ENCODE results near the gene ST6GAL1.
"Not testable (repeated sequence)": the region's sequence is repeated elsewhere in the genome, so short reads cannot be mapped to it uniquely, and the experiment has no call there.

ST6GAL1 gene

DNA sequence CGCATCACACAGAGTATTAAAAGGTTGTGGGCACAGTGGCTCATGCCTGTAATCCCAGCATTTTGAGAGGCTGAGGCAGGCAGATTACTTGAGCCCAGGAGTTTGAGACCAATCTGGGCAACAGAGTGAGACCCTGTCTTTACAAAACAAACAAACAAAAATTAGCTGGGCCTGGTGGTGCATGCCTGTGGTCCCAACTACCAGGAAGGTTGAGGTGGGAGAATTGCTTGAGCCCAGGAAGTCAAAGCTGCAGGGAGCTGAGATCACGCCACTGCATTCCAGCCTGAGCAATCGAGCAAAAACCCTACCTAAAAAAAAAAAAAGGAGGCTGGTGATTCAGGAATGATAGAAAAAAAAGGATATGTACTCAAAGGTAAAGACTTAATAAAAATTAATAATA lies 28.2 kb upstream of the ST6GAL1 start:
- no peak for TF ChIP-seq CTCF (conservative IDR thresholded peaks at IDR 0.05; ENCODE audit: low read depth, low read length)
- H3K36me3 ChIP-seq (ENCODE audit: insufficient read depth), result no peaks in the 10 kb centered on the region
- H3K79me2 ChIP-seq (ENCODE audit: insufficient read depth, low read depth), result no peaks in the 10 kb centered on the region
- H3K27ac ChIP-seq, result no peak overlapping the region
- H4K20me1 ChIP-seq (ENCODE audit: insufficient read depth), result no peaks in the 10 kb centered on the region
- no peaks in the 10 kb centered on the region for H3K27me3 ChIP-seq (ENCODE audit: insufficient read depth, low read depth)
- no peak overlapping the region for H2AFZ ChIP-seq (ENCODE audit: low read depth)
- no peak overlapping the region for H3K4me2 ChIP-seq
- H3K4me1 ChIP-seq (ENCODE audit: low read depth, poor library complexity, severe bottlenecking), result peaks cover 8% of the 10 kb centered on the region
- H3K4me3 ChIP-seq (IDR thresholded peaks at IDR 0.05; ENCODE audit: insufficient read depth, low read depth, low read length), result no peak overlapping the region
- H3K9ac ChIP-seq, result no peak overlapping the region

DNA sequence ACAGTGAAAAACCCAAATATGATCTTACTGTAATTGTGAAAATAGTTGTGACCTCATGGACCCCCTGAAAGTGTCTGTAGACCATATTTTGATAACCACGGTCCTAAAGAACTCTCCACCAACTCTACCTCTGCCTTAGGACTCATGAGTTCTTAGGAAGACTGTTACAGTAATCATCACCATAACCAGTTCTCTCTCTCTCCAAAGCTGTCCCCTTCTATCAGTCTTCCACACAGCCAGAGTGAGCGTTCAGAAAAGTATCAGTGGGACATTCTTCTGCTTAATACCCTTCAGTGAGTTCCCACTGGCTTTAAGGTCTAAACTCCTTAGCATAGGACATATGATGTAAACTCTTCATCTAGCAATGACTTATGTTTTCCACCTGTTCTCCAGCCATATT lies 27.6 kb upstream of the ST6GAL1 start:
- no peak overlapping the region for H3K4me2 ChIP-seq

GRCh38 chr3:186903676-186904075 lies 26.6 kb upstream of the ST6GAL1 start:
- not testable (repeated sequence) for H3K4me3 ChIP-seq (IDR thresholded peaks at IDR 0.05; ENCODE audit: insufficient read depth, low read depth, low read length); H3K27me3 ChIP-seq (ENCODE audit: insufficient read depth, low read depth); H3K4me2 ChIP-seq; H3K27ac ChIP-seq; H3K79me2 ChIP-seq (ENCODE audit: insufficient read depth, low read depth); H3K9ac ChIP-seq; H4K20me1 ChIP-seq (ENCODE audit: insufficient read depth); H3K36me3 ChIP-seq (ENCODE audit: insufficient read depth); H2AFZ ChIP-seq (ENCODE audit: low read depth); H3K4me1 ChIP-seq (ENCODE audit: low read depth, poor library complexity, severe bottlenecking)

More for the DNA sequence above, 27.6 kb upstream of the ST6GAL1 start:
- Histone ChIP-seq H2AFZ (ENCODE audit: low read depth) (no peak overlapping the region), H3K27me3 (ENCODE audit: insufficient read depth, low read depth) (no peaks in the 10 kb centered on the region), H3K4me3 (IDR thresholded peaks at IDR 0.05; ENCODE audit: insufficient read depth, low read depth, low read length) (no peak overlapping the region), H3K79me2 (ENCODE audit: insufficient read depth, low read depth) (no peaks in the 10 kb centered on the region), H3K9ac (no peak overlapping the region), H3K27ac (no peak overlapping the region), H3K36me3 (ENCODE audit: insufficient read depth) (no peaks in the 10 kb centered on the region), H4K20me1 (ENCODE audit: insufficient read depth) (no peaks in the 10 kb centered on the region), H3K4me1 (ENCODE audit: low read depth, poor library complexity, severe bottlenecking) (peaks cover 8% of the 10 kb centered on the region)
- no peak for TF ChIP-seq CTCF (conservative IDR thresholded peaks at IDR 0.05; ENCODE audit: low read depth, low read length)

- H2AFZ ChIP-seq (ENCODE audit: low read depth); H3K36me3 ChIP-seq (ENCODE audit: insufficient read depth); H4K20me1 ChIP-seq (ENCODE audit: insufficient read depth); H3K79me2 ChIP-seq (ENCODE audit: insufficient read depth, low read depth); H3K9ac ChIP-seq; H3K4me2 ChIP-seq; H3K27me3 ChIP-seq (ENCODE audit: insufficient read depth, low read depth); H3K4me1 ChIP-seq (ENCODE audit: low read depth, poor library complexity, severe bottlenecking); H3K27ac ChIP-seq; H3K4me3 ChIP-seq (IDR thresholded peaks at IDR 0.05; ENCODE audit: insufficient read depth, low read depth, low read length): not testable (repeated sequence)
Observed at GRCh38 chr3:186907075-186907474, 23.3 kb upstream of the ST6GAL1 start.

DNA sequence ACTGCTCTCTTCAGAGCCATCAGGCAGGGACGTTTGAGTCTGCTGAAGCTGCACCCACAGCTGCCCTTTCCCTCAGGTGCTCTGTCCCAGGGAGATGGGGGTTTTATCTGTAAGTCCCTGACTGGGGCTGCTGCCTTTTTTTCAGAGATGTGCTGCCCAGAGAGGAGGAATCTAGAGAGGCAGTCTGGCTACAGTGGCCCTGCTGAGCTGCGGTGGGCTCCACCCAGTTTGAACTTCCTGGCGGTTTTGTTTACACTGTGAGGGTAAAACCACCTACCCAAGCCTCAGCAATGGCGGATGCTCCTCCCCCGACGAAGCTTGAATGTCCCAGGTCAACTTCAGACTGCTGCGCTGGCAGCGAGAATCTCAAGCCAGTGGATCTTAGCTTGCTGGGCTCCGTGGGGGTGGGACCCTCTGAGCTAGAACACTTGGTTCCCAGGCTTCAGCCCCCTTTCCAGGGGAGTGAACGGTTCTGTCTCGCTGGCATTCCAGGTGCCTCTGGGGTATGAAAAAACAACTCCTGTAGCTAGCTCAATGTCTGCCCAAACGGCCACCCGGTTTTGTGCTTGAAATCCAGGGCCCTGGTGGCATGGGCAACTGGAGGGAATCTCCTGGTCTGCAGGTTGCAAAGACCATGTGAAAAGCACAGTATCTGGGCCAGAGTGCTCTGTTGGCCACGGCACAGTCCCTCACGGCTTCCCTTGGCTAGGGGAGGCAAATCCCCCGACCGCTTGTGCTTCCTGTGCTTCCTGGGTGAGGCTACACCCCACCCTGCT lies 21.1 kb upstream of the ST6GAL1 start:
- H3K79me2 ChIP-seq (ENCODE audit: insufficient read depth, low read depth), result no peaks in the 10 kb centered on the region
- H3K4me1 ChIP-seq (ENCODE audit: low read depth, poor library complexity, severe bottlenecking), result no peaks in the 10 kb centered on the region
- H3K4me2 ChIP-seq, result no peak overlapping the region
- H3K9ac ChIP-seq, result no peak overlapping the region
- H3K27me3 ChIP-seq (ENCODE audit: insufficient read depth, low read depth), result no peaks in the 10 kb centered on the region
- no peak overlapping the region for H3K4me3 ChIP-seq (IDR thresholded peaks at IDR 0.05; ENCODE audit: insufficient read depth, low read depth, low read length)
- no peak overlapping the region for H3K27ac ChIP-seq
- no peaks in the 10 kb centered on the region for H4K20me1 ChIP-seq (ENCODE audit: insufficient read depth)
- TF ChIP-seq CTCF (conservative IDR thresholded peaks at IDR 0.05; ENCODE audit: low read depth, low read length), result no peak
- no peak overlapping the region for H2AFZ ChIP-seq (ENCODE audit: low read depth)
- no peaks in the 10 kb centered on the region for H3K36me3 ChIP-seq (ENCODE audit: insufficient read depth)

Measured in KMS-11 (cell line).